ENCODE results near the gene FZR1. TPM values are rescaled to one million over a fixed set of nuclear protein-coding genes. Genes with fewer than 3 reads are reported as not detected.

FZR1 gene
- total RNA-seq, 6 donors from 2014 or later: 19.9 to 110 (median 37.5) TPM

- H3K4me1 ChIP-seq: peaks cover 0 to 25% (median 0%) of the 10 kb centered on the region in 4 donors
- ATAC-seq (ENCODE audit: low FRiP score in 2 of 2) (no peak), DNase-seq (peak in 1 of 2 donors; percentile 83)
- H3K36me3 ChIP-seq: peaks cover 0 to 44% (median 29%) of the 10 kb centered on the region in 4 donors
- no peaks in the 10 kb centered on the region for H3K27me3 ChIP-seq
- H3K27ac ChIP-seq: no peak overlapping the region
- TF ChIP-seq POLR2AphosphoS5 (IDR thresholded peaks at IDR 0.05) (no peak), POLR2A (IDR thresholded peaks at IDR 0.05) (no peak), EP300 (IDR thresholded peaks at IDR 0.05) (no peak)
- TF ChIP-seq, protein P1, sequence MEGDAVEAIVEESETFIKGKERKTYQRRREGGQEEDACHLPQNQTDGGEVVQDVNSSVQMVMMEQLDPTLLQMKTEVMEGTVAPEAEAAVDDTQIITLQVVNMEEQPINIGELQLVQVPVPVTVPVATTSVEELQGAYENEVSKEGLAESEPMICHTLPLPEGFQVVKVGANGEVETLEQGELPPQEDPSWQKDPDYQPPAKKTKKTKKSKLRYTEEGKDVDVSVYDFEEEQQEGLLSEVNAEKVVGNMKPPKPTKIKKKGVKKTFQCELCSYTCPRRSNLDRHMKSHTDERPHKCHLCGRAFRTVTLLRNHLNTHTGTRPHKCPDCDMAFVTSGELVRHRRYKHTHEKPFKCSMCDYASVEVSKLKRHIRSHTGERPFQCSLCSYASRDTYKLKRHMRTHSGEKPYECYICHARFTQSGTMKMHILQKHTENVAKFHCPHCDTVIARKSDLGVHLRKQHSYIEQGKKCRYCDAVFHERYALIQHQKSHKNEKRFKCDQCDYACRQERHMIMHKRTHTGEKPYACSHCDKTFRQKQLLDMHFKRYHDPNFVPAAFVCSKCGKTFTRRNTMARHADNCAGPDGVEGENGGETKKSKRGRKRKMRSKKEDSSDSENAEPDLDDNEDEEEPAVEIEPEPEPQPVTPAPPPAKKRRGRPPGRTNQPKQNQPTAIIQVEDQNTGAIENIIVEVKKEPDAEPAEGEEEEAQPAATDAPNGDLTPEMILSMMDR (IDR thresholded peaks at IDR 0.05): no peak
- no peaks in the 10 kb centered on the region for H3K9me3 ChIP-seq
- no peak overlapping the region for H3K4me3 ChIP-seq
- WGBS, 2 donors: 93 to 98% methylated on average over 21 to 22 of the region's 23 CpGs
Measured at GRCh38 chr19:3546119-3546518, 40.0 kb downstream of the FZR1 start.

DNA sequence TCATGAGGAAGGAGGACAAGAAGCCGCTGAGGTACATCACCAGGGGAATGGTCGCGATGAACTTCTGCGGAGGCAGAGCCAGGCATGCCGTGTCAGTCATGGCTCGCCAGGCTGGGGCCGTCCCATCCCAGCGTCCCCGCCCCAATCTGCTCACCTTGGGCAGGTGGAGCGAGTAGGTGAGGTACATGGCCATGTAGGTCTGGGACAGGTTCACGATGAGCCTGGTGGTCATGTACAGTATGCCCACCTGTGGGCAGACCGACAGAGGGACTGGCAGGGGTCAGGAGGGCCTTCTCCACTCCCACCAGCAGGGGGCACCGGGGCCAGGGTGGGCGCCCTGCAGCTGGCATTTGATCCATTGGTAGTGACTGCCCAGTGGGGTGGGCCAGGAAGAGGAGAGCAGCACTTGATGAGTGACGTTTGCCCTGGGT is 41.2 kb downstream of the FZR1 start:
- H3K4me3 ChIP-seq: no peak overlapping the region
- WGBS, 2 donors: 44 to 89% methylated on average over 2 to 13 of the region's 15 CpGs
- DNase-seq: peak in 1 of 2 donors; percentile 67
- peaks cover 0 to 25% (median 0%) of the 10 kb centered on the region in 4 donors for H3K4me1 ChIP-seq
- H3K36me3 ChIP-seq: peaks cover 0 to 44% (median 29%) of the 10 kb centered on the region in 4 donors
- H3K9me3 ChIP-seq: no peaks in the 10 kb centered on the region
- no peaks in the 10 kb centered on the region for H3K27me3 ChIP-seq
- peak overlapping the region in 1 of 4 donors; percentile 26 for H3K27ac ChIP-seq
- TF ChIP-seq, protein P1 (IDR thresholded peaks at IDR 0.05): peak; percentile 38 to 63 (median 58)
- no peak for TF ChIP-seq EP300 (IDR thresholded peaks at IDR 0.05)
- peak in 1 of 2 donors; percentile 4 for ATAC-seq (ENCODE audit: low FRiP score in 2 of 2)

DNA sequence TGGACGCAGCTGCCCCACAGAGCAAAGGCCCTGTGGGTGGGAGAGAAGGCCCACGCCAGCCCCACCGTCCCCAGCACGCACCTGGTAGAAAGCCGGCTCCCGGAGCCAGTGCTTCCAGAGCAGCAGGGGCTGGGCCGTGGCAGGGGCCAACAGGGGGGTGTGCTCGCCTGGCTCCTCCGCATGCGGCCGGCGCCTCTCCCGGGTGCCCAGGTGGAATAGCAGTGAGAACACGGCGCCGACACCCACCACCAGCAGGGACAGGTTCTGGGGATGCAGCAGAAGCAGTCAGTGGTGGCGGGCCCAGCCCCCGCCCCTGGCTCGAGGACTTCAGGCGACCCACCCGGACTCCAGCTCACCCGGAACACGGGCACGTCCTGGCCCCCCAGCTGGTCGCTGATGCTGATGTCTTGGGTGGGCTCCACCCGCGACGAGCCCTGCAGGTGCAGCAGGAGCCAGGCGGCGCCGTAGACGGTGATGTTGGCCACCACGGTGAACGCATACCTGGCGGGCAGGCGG is 41.7 kb downstream of the FZR1 start:
- 80 to 98% methylated on average over 1 to 15 of the region's 36 CpGs for WGBS, 2 donors
- H3K36me3 ChIP-seq: peaks cover 0 to 44% (median 29%) of the 10 kb centered on the region in 4 donors
- peak in 1 of 2 donors; percentile 79 for DNase-seq

GRCh38 chr19:3548606-3549005 is 42.5 kb downstream of the FZR1 start:
- DNase-seq (peak; percentile 63 to 65), ATAC-seq (ENCODE audit: low FRiP score in 2 of 2) (no peak)
- H3K9me3 ChIP-seq: no peaks in the 10 kb centered on the region
- peak overlapping the region in 2 of 4 donors; percentile 15 to 47 for H3K27ac ChIP-seq
- peaks cover under 1 to 37% (median 3%) of the 10 kb centered on the region in 4 donors for H3K4me1 ChIP-seq
- TF ChIP-seq, protein P1 (IDR thresholded peaks at IDR 0.05): no peak
- TF ChIP-seq POLR2A (IDR thresholded peaks at IDR 0.05): no peak
- TF ChIP-seq EP300 (IDR thresholded peaks at IDR 0.05): no peak
- TF ChIP-seq POLR2AphosphoS5 (IDR thresholded peaks at IDR 0.05): no peak
- H3K4me3 ChIP-seq: no peak overlapping the region
- no peaks in the 10 kb centered on the region for H3K27me3 ChIP-seq
- WGBS, 2 donors: 80 to 86% methylated on average over 9 to 11 of the region's 14 CpGs
- H3K36me3 ChIP-seq: peaks cover 0 to 38% (median 27%) of the 10 kb centered on the region in 4 donors

More for the DNA sequence above, 41.7 kb downstream of the FZR1 start:
- no peaks in the 10 kb centered on the region for H3K9me3 ChIP-seq
- no peak for ATAC-seq (ENCODE audit: low FRiP score in 2 of 2)
- TF ChIP-seq, protein P1 (IDR thresholded peaks at IDR 0.05): no peak
- no peak for TF ChIP-seq EP300 (IDR thresholded peaks at IDR 0.05)
- TF ChIP-seq POLR2AphosphoS5 (IDR thresholded peaks at IDR 0.05): no peak
- TF ChIP-seq POLR2A (IDR thresholded peaks at IDR 0.05): no peak
- H3K4me1 ChIP-seq: peaks cover 0 to 30% (median 0%) of the 10 kb centered on the region in 4 donors
- no peaks in the 10 kb centered on the region for H3K27me3 ChIP-seq
- no peak overlapping the region for H3K4me3 ChIP-seq
- peak overlapping the region in 2 of 4 donors; percentile 26 to 47 for H3K27ac ChIP-seq

DNA sequence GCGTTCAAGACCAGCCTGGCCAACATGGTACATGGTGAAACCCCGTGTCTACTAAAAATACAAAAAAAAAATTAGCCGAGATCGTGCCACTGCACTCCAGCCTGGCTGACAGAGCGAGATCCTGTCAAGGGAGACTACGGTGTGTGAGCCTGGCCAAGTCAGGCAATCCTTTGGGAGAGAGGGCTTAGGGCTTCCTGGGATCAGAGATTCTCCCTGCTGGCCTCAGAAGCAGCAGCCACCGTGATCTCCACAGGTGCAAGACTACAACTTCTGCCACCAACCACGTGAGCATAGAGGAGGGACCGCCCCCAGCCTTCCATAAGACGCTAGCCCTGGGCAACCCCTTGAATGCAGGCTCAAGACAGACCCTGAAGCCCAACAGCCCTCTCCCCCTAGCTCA is 43.7 kb downstream of the FZR1 start:
- no peaks in the 10 kb centered on the region for H3K27me3 ChIP-seq
- no peak overlapping the region for H3K27ac ChIP-seq
- no peak for ATAC-seq (ENCODE audit: low FRiP score in 2 of 2)
- 86 to 94% methylated on average over 6 to 10 of the region's 10 CpGs for WGBS, 2 donors
- no peaks in the 10 kb centered on the region for H3K9me3 ChIP-seq
- TF ChIP-seq POLR2A (IDR thresholded peaks at IDR 0.05): no peak
- TF ChIP-seq, protein P1 (IDR thresholded peaks at IDR 0.05): no peak
- no peak for TF ChIP-seq EP300 (IDR thresholded peaks at IDR 0.05)
- TF ChIP-seq POLR2AphosphoS5 (IDR thresholded peaks at IDR 0.05): no peak
- H3K4me3 ChIP-seq: no peak overlapping the region
- peaks cover 9 to 49% (median 14%) of the 10 kb centered on the region in 4 donors for H3K4me1 ChIP-seq
- DNase-seq: no peak
- H3K36me3 ChIP-seq: peaks cover 0 to 26% (median 19%) of the 10 kb centered on the region in 4 donors
